Nucleus accumbens (tissue), 56 donors: ENCODE data around the gene ARHGEF1.
"Not testable (repeated sequence)": the region's sequence is repeated elsewhere in the genome, so short reads cannot be mapped to it uniquely, and the experiment has no call there.

Experiments
- DNase-seq, 56 donors: peaks; one replicate each; lab custom pipeline; 2025; lab: John Stamatoyannopoulos, UW

ARHGEF1 gene

DNA sequence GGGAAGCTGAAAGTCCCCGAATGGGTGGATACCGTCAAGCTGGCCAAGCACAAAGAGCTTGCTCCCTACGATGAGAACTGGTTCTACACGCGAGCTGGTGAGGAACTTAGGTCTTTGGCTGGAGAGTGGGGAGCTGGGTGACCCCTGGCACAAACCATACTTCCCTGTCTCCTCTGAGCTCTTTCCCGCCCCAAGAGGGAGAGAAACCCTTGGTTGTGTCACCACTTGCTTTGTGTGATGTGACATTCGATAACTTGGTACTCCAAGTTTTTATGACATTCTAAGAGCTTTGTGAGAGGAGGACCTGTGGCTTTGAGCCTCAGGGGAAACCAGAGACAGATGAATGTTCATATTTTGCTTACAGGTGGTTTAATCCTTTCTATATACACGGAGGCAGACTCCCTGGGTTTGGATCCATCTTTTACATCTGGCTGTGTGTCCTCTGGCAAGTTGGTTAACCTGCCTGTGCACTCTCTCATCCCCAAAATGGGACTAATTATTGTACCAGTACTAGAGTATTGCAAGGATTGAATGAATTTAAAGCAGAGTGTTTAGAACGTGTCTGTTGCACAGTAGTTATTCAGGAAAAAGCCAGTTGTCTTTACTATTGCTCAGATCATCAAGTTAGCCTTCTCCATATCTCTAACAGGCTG, 21.7 kb upstream of the ARHGEF1 start:
- DNase-seq: no peak

DNA sequence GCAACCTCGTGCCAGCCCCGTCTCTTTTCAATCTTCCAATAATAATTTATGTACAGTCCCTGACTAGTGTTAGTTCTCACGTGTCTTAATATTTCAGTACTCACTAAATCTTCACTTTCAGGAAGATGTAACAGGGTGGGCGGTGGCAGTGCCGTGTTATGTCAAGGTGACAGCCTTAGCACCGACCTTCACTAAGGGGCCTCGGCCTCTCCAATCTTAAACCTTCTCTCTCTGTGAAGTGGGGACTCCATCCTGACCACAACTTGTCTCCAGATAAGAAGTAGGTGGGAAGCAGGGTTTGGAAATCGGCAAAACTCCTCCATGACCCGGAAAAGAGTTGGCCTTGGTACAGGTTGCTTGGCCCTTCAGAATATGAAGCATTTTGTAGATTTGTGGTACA, 21.1 kb upstream of the ARHGEF1 start:
- DNase-seq: no peak

DNA sequence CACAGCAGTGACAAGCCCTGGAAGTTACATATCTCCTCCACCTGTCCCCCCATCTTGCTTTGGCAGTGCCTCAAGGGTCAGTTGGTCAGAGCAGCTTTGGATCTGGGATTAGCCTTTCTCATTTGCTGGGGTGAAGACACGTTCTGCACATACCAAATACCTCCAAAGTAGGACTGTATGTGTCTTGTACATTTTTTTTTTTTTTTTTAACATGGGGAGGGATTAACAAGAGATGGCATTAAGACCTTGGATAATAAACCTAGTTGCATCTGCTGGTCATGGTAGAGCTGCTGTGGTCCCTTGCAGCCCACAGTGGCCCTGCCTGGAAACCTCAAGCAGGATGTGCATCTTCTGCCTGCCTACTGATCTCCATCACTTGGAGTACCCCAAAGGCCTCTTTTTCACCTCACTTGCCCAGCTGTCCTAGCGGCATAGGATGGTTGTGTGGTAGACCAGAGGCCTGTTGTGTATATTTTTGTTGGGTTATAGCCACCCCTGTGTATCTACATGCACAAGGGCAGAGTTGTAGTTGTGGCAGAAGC, 20.5 kb upstream of the ARHGEF1 start:
- DNase-seq: no peak

DNA sequence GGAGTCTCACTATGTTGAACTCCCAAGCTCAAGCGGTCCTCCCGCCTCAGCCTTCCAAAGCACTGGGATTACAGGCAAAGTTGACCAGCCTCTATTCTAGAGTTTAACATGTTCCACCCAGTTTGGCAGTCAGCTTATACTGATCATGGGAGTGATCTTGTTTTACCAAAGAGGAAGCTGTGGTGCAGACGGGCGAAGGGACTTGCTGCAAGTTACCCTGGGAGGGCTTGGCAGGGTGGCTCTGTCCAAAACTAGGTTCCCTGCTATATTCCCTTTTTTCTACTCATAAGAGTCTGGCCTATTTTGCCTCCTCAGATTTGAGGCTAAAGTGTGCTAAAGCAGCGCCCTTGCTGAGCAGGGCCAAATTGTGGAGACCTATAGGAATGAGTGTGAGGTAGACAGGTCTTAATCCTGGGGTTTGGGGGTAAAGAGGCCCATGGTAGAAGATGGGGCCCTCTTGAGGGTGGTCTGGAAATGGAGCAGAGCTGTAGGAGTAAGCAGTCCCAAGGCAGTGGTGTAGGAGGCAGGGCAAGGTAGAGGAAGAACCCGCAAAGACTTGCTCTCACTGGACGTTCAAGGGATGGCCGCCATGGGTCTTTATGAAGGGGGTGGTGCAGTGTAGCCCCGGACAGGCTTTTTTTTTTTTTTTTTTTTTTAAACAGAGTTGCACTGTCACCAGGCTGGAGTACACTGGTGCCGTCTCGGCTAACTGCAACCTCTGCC, 19.6 kb upstream of the ARHGEF1 start:
- no peak for DNase-seq

DNA sequence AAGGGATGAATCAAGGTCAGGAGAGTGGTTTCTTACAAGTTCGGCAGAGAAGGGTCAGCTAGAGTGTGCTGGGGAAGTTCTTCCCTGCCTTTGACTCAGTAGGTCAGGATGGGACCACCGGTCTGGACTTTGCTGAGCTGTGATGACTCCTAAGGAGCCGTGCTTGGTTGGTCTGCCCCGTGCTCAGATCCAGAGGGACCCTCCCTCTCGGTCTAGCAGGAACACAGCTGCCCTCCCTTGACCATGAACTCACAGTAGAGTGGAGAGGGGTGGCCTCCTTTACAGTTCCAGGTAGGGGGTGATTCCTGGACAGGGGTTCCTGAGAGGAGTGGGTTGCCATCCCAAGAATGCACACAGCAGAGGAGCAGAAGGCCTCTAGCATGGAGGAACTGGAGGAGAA, 18.6 kb upstream of the ARHGEF1 start:
- DNase-seq: no peak

DNA sequence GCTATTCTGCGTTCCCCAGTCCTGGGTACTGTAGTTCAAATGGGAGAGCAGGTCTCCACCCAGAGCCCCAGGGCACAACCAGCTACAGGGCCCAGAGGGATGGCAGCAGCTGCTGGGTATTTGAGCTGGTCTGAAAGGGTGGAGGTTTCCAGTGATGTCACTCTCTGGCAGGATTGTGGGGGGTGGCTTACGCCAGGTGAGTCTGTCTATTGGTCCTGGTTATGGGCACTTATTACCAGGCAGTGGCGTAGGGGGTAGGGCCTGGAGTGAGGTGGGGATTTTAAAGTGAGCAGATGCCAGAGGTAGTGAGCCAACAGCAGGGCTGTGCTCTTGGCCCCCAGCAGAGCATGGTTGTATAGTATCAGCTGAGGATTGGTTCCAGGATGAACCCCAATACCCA, 16.7 kb upstream of the ARHGEF1 start:
- no peak for DNase-seq

DNA sequence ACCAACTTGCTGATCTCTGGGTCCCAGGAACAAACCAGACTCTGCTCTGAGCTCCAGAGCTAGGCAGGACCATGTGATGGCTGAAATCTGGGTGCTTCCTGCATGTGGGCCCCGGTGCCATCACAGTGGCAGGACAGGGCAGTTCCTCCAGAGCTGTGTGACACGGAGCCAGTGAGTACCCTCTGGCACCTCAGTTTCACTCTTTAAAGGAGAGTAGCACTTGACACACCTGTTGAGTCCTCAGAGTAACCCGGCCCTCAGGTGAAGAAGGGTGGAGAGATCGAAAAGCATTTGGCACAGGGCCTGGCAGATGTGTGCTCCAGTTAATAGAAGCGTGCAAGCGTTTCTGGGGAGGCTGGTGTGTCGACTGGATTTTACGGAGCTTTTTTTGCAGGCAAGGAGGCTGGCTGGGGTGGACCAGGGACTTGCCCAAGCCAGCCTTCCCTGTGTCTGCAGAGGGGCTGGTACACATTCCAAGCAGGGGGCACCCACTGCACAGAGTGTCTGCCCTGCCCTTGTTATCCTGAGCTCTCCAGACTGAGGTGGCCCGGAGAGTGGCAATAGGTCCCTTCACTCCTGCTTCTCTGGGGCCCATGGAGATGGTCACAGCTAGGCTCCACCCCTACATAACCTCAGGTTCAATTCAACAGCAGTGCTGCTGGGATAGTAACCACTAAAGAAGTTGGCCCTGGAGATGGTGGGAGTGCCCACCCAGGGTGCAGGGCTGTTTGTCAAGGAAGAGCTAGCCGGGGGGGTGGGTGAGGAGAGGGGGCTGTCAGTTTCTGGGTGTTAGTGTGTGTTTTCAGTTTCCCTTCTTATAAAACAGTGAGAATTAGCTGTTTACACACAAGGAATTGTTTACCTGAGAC, 14.6 kb upstream of the ARHGEF1 start:
- DNase-seq: no peak

DNA sequence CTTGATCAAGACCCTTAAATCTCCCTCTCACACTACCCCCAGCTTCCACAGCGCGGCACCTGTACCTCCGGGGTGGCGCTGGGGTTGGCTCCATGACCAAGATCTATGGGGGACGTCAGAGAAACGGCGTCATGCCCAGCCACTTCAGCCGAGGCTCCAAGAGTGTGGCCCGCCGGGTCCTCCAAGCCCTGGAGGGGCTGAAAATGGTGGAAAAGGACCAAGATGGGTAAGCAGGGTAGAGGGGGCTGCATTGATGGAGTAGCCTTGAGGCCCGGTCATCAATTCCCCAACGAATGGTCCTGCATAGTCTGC, 14.0 kb upstream of the ARHGEF1 start:
- DNase-seq: no peak

DNA sequence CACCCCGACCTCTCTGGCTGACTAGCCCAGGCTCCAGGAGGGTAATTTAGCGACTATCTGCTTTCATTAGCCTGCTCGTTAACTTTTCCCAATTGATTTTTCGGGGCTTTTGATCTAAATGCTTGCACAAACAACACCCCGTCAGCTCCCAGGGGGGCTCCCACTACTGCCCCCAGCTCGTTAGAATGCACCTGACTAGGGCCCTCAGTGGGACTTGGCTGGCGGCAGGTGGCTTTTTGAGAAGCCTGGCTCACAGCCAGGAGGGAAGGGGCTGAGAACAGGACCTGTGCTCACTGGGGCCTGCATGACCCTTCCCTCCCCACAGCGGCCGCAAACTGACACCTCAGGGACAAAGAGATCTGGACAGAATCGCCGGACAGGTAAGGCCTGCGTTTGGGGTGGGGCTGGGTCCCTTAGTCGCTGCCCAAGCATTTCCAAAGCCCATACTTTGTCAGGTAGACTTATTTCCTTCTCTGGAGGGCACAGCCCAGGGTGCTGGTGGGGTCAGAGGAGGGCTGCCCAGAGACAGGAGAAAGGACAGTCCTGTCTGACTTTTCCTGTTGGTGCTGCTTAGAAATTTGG, 13.5 kb upstream of the ARHGEF1 start:
- no peak for DNase-seq

DNA sequence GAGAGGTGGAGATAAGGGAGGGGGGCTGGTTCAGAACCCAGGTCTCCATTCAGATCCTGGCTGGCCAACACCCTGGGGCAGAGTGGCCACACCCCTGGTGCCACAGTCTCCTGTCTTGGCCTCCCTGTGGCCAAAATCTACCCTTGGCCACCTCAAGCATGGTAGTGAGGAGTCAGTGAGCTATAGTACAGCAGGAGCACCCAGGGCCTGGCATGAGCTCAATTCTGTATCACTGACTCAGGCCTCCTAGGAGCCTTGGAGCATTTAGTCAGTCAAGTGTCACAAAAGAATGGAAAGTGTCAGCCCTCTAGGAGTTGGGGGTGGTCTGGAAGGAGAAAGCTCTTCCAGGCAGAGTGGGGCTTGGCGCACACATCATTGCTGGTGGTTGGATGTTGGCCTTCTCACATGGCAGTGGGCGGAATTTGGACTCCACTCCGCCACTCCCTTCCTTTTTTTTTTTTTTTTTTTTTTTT, 12.5 kb upstream of the ARHGEF1 start:
- no peak for DNase-seq

DNA sequence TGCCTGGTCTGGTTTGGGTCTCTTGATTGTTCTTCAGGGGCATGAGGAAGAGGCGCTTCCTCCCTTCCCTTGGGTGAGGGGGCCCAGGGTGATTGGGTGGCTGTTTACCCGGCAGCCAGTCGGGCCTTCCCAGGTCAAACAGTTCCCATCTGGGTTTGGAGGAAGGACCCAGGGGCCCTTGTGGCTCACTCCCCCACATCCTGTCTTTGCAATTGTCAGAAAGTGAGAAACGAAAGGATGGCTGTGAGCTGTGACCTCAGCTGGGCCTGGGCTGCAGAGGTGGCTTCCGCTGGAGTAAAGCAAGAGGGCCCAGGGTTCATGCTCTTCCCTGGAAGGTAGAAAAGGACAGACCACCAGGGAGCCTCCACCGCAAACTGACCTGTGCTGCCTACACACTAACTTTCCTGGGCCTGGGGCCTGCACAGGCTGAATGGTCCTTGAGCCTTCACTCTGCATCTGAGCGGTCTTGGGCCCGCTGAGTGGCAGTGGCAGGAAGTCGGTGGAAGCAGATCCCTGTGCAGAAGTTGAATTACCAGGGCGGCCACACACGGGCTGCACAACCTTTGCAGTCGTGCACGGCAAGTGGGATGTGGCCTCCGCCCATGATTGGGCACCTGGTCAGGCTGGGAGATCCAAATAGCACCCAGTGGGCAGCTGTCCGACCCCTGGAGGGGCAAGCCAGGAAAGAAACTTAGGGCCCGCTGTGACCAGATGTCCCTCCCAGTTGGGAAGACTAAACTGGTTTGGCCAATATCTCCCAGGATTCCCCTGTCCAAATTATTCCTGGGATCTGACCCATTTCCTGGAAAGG, 11.2 kb upstream of the ARHGEF1 start:
- peak in 6 of 56 donors; percentile 5 to 31 (median 18) for DNase-seq

DNA sequence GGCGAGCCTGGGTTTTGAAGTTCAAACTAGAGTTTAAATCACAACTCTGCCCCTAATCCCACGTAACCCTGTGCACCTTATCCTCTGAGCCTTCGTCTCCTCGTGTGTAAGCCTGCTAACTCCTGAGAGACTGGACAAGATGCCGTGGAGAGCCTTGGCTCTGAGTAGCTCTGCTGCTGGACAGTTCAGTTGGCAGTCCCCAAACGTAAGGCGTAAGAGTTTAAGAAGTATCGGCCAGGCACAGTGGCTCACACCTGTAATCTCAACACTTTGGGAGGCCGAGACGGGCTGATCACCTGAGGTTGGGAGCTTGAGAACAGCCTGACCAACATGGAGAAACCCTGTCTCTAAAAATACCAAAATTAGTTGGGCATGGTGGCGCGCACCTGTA, 10.6 kb upstream of the ARHGEF1 start:
- no peak for DNase-seq

DNA sequence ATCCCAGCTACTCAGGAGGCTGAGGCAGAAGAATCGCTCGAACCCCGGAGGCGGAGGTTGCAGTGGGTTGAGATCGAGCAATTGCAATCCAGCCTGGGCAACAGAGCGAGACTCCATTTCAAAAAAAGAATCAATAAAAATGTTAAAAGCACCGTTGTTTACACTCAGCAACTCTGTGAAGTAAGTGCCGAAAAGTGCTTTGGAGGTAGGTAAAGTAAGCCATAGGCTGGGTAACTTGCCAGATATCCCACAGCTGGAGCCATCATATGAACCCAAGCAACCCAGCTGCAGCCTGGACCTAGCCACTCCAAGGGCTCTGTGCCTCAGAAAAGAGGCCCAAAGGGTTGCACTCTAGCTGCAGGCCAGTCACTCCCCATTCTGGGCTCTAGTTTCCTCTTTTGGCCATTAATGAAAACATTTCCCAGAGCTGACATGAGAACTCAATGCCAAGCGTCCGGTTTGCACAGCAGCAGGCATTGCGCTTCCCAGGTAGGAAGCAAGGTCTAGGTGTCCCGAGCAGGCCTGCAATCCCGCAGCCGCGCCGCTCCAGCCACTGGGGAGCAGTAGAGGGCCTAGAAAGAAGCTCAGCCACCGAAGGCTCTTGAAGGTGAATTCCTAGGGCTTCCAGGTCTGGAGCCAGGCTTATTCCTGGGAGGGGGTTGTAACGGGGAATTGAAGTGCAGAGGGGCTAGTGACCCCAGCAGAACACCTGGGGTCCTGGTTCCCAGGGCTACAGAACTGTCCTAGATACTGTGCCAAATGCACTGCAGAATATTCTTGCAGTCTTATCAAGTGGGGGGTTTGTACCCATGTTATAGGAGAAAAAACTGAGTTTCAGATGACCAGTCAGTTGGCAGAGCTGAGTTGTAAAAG, 10.0 kb upstream of the ARHGEF1 start:
- DNase-seq: peak in 37 of 56 donors; percentile 3 to 68 (median 18)

DNA sequence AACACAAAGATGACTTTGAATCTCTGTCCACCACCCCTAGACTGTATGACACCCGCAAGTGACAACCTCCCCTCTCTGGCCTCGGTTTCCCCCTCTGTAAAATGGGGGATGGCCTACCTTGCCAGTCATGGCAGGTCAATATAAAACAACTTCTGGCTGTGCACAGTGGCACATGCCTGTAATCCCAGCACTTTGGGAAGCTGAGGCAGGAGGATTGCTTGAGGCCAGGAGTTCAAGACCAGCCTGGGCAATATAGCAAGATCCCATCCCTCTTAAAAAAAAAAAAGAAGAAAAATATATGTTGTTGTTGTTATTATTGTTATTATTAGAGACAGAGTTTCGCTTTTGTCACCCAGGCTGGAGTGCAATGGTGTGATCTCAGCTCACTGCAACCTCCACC, 7.0 kb upstream of the ARHGEF1 start:
- not testable (repeated sequence) for DNase-seq

DNA sequence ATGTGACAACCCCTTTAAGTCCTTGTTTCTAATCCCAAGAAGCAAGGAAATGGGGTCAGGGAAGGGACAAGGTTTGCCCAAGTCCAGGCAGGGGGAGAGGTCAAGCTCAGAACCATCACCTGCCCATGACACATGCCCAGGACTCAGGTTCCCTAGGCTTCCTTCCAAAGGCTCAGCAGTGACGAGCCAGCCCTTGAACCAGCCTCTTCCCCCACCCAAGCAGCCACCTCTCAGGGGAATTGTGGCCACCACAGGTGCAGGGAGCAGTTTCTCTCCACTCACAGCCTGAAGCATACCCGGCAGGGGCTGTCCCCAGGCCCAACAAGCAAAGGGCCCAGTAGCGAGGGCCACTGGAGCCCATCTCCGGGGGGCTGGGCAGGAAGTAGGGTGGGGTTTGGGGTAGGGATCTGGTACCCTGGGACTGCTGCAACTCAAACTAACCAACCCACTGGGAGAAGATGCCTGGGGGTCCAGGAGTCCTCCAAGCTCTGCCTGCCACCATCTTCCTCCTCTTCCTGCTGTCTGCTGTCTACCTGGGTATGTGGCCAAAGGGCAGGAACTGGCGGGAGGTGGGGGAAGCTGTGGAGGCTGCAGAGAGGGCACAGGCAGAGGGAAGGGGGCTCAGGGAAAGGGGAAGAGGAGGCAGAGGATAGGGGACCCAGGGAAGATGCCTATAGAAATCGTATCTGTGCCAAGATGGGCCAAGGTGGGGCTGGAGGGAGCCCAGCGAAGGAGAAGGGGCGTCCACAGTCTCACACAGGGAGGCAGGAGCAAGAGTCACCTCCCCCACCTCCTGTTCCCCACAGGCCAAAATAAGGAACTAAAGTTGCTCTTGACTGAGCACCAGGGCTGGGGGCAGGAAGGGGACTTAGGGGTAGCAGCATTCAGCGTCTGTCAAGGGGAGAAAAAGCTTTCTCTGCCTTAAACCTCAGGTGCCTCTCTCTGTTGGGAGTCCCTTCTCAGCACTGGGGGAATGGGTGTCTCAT, 5.8 kb upstream of the ARHGEF1 start, which contains the start of gene CD79A:
Gene CD79A, plus strand, starts transcription at position 433 of the 986 bp plus-strand sequence. Its CDS starts 26 bp downstream, at position 459.
- DNase-seq: no peak

DNA sequence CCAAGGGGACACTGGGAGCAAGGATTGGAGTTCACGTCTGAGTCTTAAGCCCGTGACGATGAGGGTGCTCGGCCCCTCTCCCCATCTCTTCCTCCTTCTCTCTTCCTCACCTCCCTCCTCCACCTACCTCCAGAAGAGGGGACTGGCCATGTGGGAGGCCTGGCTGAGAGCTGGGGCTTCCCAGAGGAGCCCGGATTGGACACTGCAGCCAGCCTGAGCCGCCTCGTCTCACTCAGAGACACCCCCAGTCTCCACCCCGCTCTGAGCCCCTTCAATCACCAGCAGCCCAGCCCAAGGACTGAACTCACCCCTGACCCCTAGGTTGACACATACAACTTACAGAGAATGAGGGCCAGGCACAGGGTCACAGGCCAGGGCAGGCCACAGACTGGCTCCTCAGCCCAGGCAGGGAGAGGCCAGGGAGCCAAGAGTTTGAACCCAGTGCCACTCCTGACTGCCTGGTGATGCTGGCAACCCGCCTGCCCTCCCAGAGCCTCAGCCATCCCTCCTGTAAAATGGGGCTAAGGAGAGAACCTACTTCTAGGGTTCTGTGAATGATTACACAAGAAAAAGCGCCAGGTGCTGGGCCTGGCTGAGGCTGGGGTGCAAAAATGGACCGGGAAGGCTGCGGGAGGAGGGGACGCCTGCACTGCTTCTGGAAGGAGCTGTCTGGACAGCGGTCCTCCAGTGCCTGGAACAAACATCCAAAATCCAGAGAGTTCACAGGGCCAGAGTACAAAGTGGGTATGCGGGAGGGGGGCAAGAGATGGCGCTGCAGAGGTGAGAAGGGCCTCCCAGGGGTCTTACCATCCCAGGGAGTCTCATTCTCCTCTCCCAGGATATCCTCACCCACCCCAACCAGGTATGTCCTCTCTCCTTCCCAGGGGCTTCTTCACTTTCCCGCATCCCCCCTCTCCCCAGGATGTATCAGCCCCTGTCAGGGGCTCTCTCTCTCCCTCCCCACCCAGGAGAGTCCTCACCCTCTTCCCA, 4.8 kb upstream of the ARHGEF1 start:
- DNase-seq: no peak
